HG02870 (cell line): ENCODE measurements around the gene ST3GAL4.
"Not testable (repeated sequence)": the region's sequence is repeated elsewhere in the genome, so short reads cannot be mapped to it uniquely, and the experiment has no call there.

Source experiments
- ATAC-seq: cut with Tn5 transposase; IDR thresholded peaks from one replicate; pipeline ENCODE4 v1.9.1; 2021; ENCODE audit warnings: mild to moderate bottlenecking, moderate library complexity; ENCODE audit not compliant: unreplicated experiment

ST3GAL4 gene

GRCh38 chr11:126361400-126361799 lies 5.9 kb downstream of the ST3GAL4 start:
- no peak for ATAC-seq

GRCh38 chr11:126362879-126363655 lies 7.6 kb downstream of the ST3GAL4 start:
- no peak for ATAC-seq

- no peak for ATAC-seq
Observed at GRCh38 chr11:126363706-126364248, 8.3 kb downstream of the ST3GAL4 start.

- not testable (repeated sequence) for ATAC-seq
Observed at GRCh38 chr11:126364735-126365134, 9.2 kb downstream of the ST3GAL4 start.

DNA sequence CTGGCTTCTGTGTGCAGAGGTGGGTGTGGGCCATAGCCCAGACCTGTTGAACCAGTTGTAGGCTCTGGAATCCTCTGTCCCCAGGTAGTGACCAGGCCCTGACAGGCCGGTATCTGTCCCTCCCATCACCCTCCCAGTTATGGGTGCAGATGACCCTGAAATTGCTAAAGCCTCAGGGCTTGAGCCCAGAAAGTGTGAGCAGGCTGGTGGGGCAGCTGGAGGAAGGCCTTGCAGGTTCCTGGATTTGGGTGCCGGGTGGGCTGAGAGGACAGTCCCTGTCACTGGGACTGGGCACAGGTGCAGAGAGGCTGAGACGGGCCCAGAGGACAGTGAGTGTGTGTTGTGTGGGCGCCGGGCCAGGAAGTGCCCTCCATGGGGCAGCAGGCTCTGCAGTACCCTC lies 10.0 kb downstream of the ST3GAL4 start:
- ATAC-seq: not testable (repeated sequence)

DNA sequence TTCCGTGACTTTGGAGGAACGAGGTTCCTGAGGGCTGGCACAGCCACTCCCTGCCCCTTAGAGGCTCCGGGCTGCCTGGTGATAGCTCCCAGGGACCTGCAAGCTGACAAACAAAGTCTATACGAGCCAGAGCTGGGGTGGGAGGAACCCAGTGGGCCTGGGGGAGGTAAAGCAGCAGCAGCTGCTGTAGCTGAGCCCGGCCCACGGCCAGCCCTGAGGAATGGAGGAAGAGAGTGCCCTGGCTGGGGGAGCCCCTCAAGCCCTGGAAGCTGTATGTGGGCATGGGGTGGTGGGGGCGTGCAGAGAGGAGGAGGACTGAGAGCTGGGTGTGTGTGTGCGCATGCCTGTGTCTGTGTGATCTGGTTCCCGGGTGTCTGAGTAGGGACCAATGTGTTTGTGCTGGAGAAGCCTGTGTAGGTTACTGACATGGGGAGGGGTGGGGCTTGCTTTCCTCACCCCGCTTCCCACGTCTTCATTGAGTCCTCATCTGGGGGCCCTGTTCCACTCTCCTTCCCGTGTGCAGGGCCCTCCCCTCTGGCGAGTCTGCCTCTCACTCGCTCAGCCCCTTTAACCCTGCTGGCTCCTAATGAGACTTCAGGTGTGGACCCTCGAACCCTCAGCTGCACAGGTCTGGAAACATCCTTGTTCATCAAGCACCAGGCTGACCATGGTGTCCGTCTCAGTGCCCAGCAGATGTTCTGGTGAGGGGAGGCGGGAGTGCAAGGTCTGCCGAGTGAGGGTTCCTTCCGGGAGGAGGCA lies 10.8 kb downstream of the ST3GAL4 start:
- ATAC-seq: no peak

DNA sequence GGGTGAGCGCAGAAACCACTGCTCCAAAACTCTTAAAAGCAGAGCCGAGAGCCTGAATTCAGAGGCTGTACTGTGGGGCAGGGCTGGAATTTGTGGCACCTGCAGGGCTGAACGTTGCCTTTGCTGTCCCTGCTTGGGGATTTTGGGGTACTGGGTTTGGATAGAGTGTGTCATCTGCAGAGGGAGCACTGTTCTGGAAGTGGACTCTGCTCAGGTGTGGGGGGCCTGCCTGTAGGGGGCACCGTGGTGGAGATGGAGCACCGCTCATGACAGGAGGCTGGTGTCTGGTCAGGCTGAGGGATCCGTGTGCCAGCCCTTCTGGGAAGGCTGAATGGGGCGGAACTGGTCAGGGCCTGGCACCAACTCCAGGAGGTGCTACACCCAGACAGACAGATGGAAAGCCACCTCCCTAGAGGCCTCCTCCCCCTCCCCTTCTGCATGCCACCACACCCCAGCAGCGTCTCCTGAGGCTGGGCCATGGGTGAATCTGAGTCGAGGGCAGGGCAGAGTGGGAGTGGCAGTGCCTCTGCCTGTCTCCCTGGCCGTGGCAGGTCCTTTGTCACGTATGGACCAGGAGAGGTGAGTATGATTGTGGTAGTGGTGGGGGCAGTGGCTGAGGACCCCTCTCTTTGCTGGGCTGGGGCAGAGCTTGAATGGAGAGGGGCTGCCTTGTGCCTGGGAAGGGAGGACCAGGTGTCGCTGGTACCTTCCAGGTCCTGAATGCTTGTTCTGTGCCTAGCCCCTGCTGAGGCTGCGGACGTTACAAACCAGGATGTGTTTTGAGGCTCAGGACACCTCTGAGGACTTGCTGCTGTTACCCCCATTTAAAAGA lies 11.6 kb downstream of the ST3GAL4 start:
- not testable (repeated sequence) for ATAC-seq

DNA sequence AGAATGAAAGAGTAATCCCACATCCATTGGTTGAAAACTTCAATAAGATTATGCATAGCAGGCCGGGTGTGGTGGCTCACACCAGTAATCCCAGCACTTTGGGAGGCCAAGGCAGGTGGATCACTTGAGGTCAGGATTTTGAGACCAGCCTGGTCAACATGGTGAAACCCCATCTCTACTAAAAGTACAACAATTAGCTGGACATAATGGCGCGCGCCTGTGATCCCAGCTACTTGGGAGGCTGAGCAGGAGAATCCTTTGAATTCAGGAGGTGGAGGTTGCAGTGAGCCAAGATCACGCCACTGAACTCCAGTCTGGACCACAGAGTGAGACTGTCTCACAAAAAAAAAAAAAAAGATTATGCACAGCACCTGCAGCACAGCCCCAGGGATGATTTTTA lies 12.3 kb downstream of the ST3GAL4 start:
- not testable (repeated sequence) for ATAC-seq

- not testable (repeated sequence) for ATAC-seq
Observed at GRCh38 chr11:126368336-126369119, 13.0 kb downstream of the ST3GAL4 start.

- ATAC-seq: no peak
Observed at GRCh38 chr11:126370016-126370415, 14.5 kb downstream of the ST3GAL4 start.

DNA sequence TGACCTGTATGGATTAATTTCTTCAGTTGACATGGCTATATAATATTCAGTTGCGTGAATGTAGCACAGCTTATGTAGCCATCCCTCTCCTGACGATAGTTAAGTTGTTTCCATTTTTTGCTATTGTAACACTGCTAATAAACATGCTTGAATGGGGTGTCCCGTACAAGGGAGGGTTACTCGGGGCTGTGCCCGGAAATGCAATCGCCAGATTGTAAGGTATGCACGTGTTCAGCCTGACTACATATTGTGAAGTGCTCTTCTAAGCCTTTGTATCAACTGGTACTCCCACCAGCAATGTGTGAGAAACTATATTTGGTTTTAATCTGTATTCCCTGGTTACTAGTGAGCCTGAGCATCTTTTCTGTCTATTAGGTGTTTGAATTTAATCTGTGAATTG lies 16.1 kb downstream of the ST3GAL4 start:
- no peak for ATAC-seq

- ATAC-seq: not testable (repeated sequence)
Observed at GRCh38 chr11:126373389-126374066, 18.0 kb downstream of the ST3GAL4 start.

GRCh38 chr11:126374562-126375300 lies 19.2 kb downstream of the ST3GAL4 start:
- ATAC-seq: not testable (repeated sequence)

DNA sequence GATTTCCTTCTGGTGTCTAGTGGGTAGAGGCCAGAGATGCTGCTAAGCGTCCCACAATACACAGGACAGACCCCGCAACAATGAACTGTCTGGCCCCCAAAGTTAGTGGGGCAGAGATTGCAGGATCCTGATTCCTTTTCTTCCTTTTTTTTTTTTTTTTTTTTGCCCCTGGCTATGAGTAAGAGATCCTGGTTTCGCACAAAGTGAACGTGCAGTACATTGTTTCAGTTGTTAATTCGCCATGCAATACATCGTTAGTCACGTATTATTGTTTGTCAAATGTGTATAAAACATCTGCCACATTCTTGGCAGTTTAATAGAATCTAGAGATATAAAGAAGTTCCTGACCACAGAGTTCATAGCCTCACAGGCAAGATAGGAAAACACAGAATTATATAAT lies 20.2 kb downstream of the ST3GAL4 start:
- no peak for ATAC-seq

DNA sequence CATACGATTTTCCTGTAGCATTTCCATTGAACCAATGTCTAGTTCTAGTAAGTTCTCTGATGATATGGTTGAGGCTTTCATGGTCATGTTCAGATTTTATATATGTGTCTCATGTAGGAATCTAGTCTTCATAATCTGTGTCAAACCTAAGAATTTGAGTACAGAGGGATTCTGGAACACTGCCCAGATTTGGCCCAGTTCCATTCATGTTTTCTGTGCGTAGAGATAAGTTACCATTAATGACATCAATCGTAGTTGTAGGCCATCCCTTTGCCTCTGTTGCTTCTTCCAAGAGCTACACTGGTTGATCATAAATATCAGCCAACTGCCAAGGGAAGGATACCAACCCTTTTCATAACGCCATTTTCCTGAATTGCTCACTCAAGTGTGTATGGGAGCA lies 23.3 kb downstream of the ST3GAL4 start:
- no peak for ATAC-seq

DNA sequence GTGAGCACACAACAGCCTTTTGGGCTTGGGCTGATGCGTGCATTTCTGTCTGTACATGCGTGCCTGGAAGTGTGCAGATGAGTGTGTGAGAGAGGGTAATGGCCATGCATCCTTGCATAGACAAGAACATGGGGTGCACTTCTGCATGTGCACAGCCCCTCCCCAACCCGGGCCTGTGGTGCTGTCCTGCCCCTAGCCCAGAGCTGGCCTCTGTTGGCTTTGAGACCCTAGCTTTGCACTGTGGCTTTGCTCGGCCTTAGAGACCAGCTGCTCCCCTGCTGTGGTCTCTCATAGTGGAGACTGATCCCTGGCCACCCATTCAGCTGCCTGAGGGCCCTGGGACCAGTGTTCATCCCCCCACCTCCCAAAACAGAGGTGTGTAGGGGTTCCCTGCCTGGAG lies 25.4 kb downstream of the ST3GAL4 start:
- ATAC-seq: no peak

DNA sequence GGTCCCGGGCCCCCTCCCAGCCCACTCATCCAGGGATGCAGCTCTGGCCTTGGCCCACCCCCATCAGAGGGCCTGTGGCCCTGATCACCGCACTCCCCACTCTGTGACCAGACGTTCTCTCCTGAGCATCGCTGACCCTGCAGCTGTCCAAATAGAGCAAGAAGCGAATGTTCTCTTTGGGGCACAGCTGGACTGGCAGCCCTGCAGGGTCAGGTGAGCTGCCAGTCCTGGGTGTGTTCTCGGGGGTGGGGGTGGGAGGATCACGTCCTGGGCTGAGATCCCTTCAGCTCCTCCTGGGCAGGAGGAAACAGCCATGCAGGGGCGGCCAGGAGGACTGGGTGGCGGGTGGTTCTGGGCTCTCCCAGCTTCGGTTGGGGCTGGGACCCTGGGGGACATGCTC lies 26.5 kb downstream of the ST3GAL4 start:
- ATAC-seq: not testable (repeated sequence)

DNA sequence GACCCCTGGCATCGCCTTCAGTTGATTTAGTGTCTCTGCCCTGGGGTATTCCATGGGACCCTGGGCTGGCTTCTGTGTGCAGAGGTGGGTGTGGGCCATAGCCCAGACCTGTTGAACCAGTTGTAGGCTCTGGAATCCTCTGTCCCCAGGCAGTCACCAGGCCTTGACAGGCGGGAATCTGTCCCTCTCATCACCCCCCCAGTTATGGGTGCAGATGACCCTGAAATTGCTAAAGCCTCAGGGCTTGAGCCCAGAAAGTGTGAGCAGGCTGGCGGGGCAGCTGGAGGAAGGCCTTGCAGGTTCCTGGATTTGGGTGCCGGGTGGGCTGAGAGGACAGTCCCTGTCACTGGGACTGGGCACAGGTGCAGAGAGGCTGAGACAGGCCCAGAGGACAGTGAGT lies 27.2 kb downstream of the ST3GAL4 start:
- ATAC-seq: not testable (repeated sequence)
